HG03378 (cell line): ENCODE data around the gene CALHM6.
"Not testable (repeated sequence)": the region's sequence is repeated elsewhere in the genome, so short reads cannot be mapped to it uniquely, and the experiment has no call there.

ENCODE experiments used
- ATAC-seq: cut with Tn5 transposase; IDR thresholded peaks from one replicate; pipeline ENCODE4 v1.9.1; 2021; ENCODE audit warnings: mild to moderate bottlenecking, moderate library complexity; ENCODE audit not compliant: unreplicated experiment

CALHM6 gene

GRCh38 chr6:116472706-116473105 is 11.5 kb downstream of the CALHM6 start:
- no peak for ATAC-seq

- ATAC-seq: no peak
Observed at GRCh38 chr6:116475141-116475540, 14.0 kb downstream of the CALHM6 start.

GRCh38 chr6:116476002-116476678 is 15.0 kb downstream of the CALHM6 start:
- peak; percentile 100 for ATAC-seq

- ATAC-seq: no peak
Observed at GRCh38 chr6:116482780-116483179, 21.6 kb downstream of the CALHM6 start.

- ATAC-seq: no peak
Observed at GRCh38 chr6:116483616-116484015, 22.4 kb downstream of the CALHM6 start.

- ATAC-seq: no peak
Observed at GRCh38 chr6:116485559-116486184, 24.5 kb downstream of the CALHM6 start.

- no peak for ATAC-seq
Observed at GRCh38 chr6:116491610-116492330, 30.6 kb downstream of the CALHM6 start.

- ATAC-seq: no peak
Observed at GRCh38 chr6:116492331-116493067, 31.3 kb downstream of the CALHM6 start.

GRCh38 chr6:116495161-116495560 is 34.0 kb downstream of the CALHM6 start:
- ATAC-seq: not testable (repeated sequence)

GRCh38 chr6:116497113-116497676 is 36.0 kb downstream of the CALHM6 start:
- no peak for ATAC-seq

GRCh38 chr6:116500969-116501433 is 39.8 kb downstream of the CALHM6 start:
- ATAC-seq: no peak

GRCh38 chr6:116507324-116507723 is 46.1 kb downstream of the CALHM6 start:
- no peak for ATAC-seq

GRCh38 chr6:116508527-116508926 is 47.4 kb downstream of the CALHM6 start:
- no peak for ATAC-seq

GRCh38 chr6:116511424-116512110 is 50.4 kb downstream of the CALHM6 start, which contains the start of gene CALHM5:
Gene CALHM5 (plus strand): TSS chr6:116511639. CDS start chr6:116511697, 58 bp downstream.
- ATAC-seq: no peak

GRCh38 chr6:116512111-116512559 is 51.0 kb downstream of the CALHM6 start:
- ATAC-seq: no peak

GRCh38 chr6:116512734-116513133 is 51.6 kb downstream of the CALHM6 start:
- no peak for ATAC-seq
